ENCODE data around the gene PFDN5. TPM values are rescaled to one million over a fixed set of nuclear protein-coding genes. Genes with fewer than 3 reads are reported as not detected.

Gene PFDN5
- total RNA-seq, 1 experiment from 2014 or later, result 340 TPM

- in situ Hi-C loops (cut with HindIII; ENCODE audit: low pct_unique_long_range_greater_than_20kb, low sequenced_read_pairs) (no loop called here), intact Hi-C loops (cut with micrococcal nuclease; ENCODE audit: unreplicated experiment) (no loop called here)
- Histone ChIP-seq H3K27me3 (ENCODE audit: control insufficient read depth, insufficient read depth, low read length) (no peaks in the 10 kb centered on the region), H3K4me3 (ENCODE audit: low read depth in 2 of 2, low read length in 2 of 2) (peak overlapping the region in 1 of 2 experiments; percentile 7; a peak in 1 of 4 replicates), H3K4me1 (ENCODE audit: control insufficient read depth, insufficient read depth, low read length) (peaks cover 47% of the 10 kb centered on the region), H3K9me3 (ENCODE audit: control insufficient read depth, insufficient read depth, low read depth, low read length) (no peaks in the 10 kb centered on the region), H3K27ac (ENCODE audit: low read length) (peak overlapping the region; percentile 29; the same call in 1 of the 2 replicates), H3K36me3 (ENCODE audit: control insufficient read depth, insufficient read depth, low read length) (no peaks in the 10 kb centered on the region; the same call in 1 of the 2 replicates)
- no peak for TF ChIP-seq REST (IDR thresholded peaks at IDR 0.05; ENCODE audit: insufficient read depth in 1 of 2, low read depth in 2 of 2, low read length in 1 of 2)
- no peak for TF ChIP-seq SIN3A (IDR thresholded peaks at IDR 0.05; ENCODE audit: borderline replicate concordance, insufficient read depth, low read depth, low read length)
- no peak for TF ChIP-seq TCF7L2 (IDR thresholded peaks at IDR 0.05; ENCODE audit: low read depth, low read length)
- no peak for TF ChIP-seq POLR2AphosphoS5 (IDR thresholded peaks at IDR 0.05; ENCODE audit: low read depth, low read length)
- TF ChIP-seq CTCF (IDR thresholded peaks at IDR 0.05), result no peak
- DNase-seq (ENCODE audit: low read depth, low spot score) (no peak), ATAC-seq (no peak)
- ChIA-PET POLR2A (interaction anchor here (0.7 kb wide), 2 partner anchors 22 to 92 kb away, joined by 4 to 5 read pairs; no protein-coding TSS in a partner anchor), CTCF (interaction anchor here (1.2 to 1.3 kb wide), 2 partner anchors 23 to 85 kb away, joined by 3 to 4 read pairs; partner anchors contain the start of gene AAAS)
- no TSS peak for BruUV-seq (replicated peaks)
Observed at GRCh38 chr12:53298164-53298563, 2.8 kb downstream of the PFDN5 start.

GRCh38 chr12:53299101-53299453 is 3.7 kb downstream of the PFDN5 start:
- Histone ChIP-seq H3K4me1 (ENCODE audit: control insufficient read depth, insufficient read depth, low read length) (peaks cover 50% of the 10 kb centered on the region), H3K4me3 (ENCODE audit: low read depth in 2 of 2, low read length in 2 of 2) (peak overlapping the region; percentile 63 to 83), H3K9me3 (ENCODE audit: control insufficient read depth, insufficient read depth, low read depth, low read length) (no peaks in the 10 kb centered on the region), H3K36me3 (ENCODE audit: control insufficient read depth, insufficient read depth, low read length) (no peaks in the 10 kb centered on the region), H3K27me3 (ENCODE audit: control insufficient read depth, insufficient read depth, low read length) (no peaks in the 10 kb centered on the region), H3K27ac (ENCODE audit: low read length) (peak overlapping the region; percentile 95)
- in situ Hi-C loops (cut with HindIII; ENCODE audit: low pct_unique_long_range_greater_than_20kb, low sequenced_read_pairs) (no loop called here), intact Hi-C loops (cut with micrococcal nuclease; ENCODE audit: unreplicated experiment) (no loop called here)
- TF ChIP-seq POLR2AphosphoS5 (IDR thresholded peaks at IDR 0.05; ENCODE audit: low read depth, low read length) (no peak), REST (IDR thresholded peaks at IDR 0.05; ENCODE audit: insufficient read depth in 1 of 2, low read depth in 2 of 2, low read length in 1 of 2) (no peak), SIN3A (IDR thresholded peaks at IDR 0.05; ENCODE audit: borderline replicate concordance, insufficient read depth, low read depth, low read length) (no peak), TCF7L2 (IDR thresholded peaks at IDR 0.05; ENCODE audit: low read depth, low read length) (no peak), CTCF (IDR thresholded peaks at IDR 0.05) (no peak)
- ATAC-seq (peak; percentile 29; the same call in 1 of the 2 replicates), DNase-seq (ENCODE audit: low read depth, low spot score) (no peak)
- CTCF ChIA-PET, result interaction anchor here (1.1 kb wide), 1 partner anchor 87 kb away, joined by 4 read pairs; no protein-coding TSS in a partner anchor
- POLR2A ChIA-PET, result interaction anchor here (0.5 kb wide), 1 partner anchor 168 kb away, joined by 4 read pairs; no protein-coding TSS in a partner anchor
- no TSS peak for BruUV-seq (replicated peaks)

Data from Panc1 (cell line).